HG02571 (cell line): Measurements from ENCODE around the gene RERE.

Experiments used
- ATAC-seq: cut with Tn5 transposase; IDR thresholded peaks from one replicate; pipeline ENCODE4 v1.9.1; 2021; ENCODE audit warnings: mild to moderate bottlenecking, moderate library complexity; ENCODE audit not compliant: unreplicated experiment

RERE gene

DNA sequence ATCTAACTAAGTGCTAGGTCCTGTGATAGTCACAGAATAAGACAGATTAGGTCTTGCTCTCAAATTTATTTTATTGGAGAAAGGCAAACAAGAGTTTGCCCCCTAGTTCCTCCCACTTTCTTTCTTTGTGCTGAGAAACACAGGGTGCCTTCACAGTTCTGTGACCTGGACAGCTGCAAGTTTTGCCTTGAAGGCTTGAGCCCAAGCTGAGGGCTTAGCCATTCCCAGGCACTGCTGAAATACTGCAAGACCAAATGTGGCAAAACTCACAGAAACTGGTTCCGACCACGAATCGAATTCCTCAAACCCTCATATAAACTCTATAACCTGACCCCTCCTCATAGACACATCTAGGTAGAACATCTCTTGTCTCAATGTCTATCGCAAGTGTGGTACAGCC, 227.9 kb downstream of the RERE start:
- no peak for ATAC-seq

GRCh38 chr1:8587784-8588183, 229.7 kb downstream of the RERE start:
- no peak for ATAC-seq

GRCh38 chr1:8586438-8586837, 231.0 kb downstream of the RERE start:
- no peak for ATAC-seq

GRCh38 chr1:8584316-8584715, 233.1 kb downstream of the RERE start:
- no peak for ATAC-seq

DNA sequence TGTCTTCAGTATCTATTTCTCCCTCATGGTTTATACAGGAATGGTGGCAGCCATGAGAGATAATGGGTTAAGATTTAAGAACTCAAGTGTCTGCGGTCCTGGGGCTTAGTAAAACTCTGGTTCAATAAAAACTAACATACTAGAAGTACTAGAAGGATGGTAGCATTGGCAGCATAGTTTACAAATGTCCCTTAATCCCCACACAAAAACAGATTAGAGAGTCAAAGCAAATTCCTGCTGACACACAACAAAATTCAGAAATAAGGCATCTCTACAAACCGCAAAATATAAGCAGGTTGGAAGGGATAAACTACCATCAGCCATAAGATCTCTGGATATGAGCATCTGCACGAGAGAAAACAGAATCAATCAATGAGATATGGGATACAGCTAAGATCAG, 234.4 kb downstream of the RERE start:
- no peak for ATAC-seq

DNA sequence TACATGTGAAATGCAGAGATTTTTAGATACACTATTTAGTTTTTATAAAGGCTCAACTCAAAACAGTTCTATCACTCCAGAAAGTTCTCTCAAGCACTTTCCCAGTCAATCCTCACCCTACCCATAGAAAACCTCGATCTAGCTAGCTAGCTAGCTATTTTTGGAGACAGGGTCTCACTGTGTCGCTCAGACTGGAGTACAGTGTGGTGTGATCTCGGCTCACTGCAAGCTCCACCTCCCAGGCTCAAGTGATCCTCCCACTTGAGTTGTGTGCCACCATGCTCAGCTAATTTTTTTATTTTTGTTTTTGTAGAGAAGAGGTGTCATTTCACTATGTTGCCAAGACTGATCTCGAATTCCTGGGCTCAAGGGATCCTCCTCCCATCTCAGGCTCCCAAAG, 236.9 kb downstream of the RERE start:
- no peak for ATAC-seq

DNA sequence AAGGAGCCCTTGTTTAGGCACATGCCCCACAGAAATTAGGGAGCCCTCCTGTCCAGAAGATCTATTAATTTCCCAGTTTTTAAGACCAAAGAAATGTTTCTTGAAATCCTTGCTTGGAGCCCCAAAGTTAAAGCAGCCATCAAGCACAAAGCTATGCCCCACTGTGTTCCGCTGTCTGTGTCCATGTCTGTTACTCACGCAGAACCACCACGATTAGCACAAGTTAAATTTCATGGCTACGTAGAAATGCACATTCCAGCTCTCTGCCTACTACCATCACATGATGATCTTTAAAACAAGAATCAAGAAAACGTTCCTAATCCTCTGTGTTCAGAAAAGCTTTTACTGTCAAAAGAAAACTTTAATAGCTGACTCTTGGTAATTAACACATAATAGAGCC, 238.5 kb downstream of the RERE start:
- no peak for ATAC-seq

- ATAC-seq, result no peak
Measured at GRCh38 chr1:8578132-8578877, 239.1 kb downstream of the RERE start.

GRCh38 chr1:8574985-8575384, 242.5 kb downstream of the RERE start:
- no peak for ATAC-seq

DNA sequence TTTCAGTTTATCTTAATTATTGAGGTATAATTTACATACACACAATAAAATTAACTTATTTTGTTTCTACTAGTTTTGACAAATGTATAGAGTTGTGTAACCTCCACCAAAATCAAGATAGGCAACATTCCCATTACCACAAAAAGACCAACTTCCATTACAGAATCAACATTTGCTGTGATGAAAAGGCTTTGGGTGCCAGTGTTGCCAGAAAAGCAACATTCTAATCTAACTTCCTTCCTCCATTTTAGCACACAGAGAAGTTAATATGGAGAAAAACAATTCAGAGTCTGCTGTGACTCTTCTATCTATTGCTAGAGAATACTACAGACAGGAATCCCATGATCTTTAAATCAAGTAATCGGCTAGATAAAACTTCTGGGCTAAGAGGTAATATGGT, 245.3 kb downstream of the RERE start:
- ATAC-seq, result no peak

DNA sequence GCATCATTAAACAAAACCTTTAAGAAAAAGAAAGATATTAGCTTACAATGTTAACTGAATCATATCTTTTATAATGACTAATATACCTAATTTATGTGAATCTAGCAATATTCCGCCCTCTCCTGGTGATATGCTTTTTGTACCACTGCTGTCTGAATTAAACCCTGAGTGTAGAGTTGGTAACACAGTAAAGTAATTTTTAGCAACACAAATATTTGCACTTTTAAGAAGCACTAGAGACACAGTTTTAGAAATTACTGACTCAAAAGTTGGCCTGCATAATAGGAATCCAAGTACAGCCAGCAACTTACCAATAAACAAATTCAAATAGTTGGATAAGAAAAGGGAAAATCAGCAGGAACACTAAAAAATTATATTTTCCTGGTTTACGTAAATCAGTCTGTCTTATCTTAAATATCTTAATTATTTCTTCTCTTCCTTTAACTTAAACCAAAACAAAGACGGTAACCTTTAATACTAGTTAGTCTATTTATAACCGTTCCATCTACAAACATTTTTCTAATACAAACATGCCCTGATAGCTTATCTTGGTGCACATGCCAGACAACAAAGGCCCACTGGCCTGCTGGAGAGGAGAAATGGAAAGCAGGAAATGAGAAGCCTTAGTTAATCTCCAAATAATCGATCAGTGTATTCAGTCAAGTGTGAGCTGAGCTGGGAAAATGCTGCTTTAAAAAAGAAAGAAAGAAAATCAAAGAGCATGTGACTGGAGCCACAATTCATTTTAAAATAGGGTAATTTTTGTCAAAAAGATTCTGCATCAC, 246.0 kb downstream of the RERE start:
- ATAC-seq, result no peak

DNA sequence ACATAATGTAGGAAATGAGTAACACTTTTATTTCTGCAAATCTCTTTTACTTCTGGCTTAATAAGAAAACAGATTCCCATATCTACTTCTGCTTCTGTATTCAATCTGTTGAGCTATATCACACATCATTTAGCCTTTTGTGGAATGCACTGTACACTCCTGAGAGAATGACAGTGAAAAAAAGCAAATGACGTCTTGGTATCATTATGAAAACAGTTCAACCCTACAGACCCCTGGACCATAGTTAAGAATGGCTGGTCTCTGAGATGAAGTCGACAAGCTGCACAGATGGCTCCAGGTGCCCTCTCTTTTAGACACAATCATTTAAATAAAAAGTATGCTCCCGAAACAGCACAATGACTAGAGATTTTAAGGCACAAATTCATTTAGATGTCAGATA, 247.0 kb downstream of the RERE start:
- no peak for ATAC-seq

DNA sequence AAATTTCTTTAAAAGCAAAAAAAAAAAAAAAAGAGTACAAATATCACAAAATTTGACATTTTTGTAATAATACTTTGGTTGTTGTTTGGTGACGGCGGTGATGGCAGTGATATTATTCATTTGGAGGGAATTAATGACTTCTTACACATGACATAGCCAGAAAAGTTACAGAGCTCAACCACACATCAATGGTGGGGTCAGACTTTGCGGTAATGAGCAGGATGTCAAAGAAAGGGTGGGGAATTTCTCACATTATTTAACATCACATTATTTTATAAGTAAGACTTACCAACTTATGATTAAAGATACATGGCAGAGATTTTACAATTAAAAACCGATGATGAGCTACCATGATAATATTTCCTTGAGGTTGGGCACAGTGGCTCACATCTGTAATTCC, 248.2 kb downstream of the RERE start:
- no peak for ATAC-seq

GRCh38 chr1:8568837-8569236, 248.6 kb downstream of the RERE start:
- ATAC-seq, result no peak

GRCh38 chr1:8567146-8567545, 250.3 kb downstream of the RERE start:
- ATAC-seq, result no peak

DNA sequence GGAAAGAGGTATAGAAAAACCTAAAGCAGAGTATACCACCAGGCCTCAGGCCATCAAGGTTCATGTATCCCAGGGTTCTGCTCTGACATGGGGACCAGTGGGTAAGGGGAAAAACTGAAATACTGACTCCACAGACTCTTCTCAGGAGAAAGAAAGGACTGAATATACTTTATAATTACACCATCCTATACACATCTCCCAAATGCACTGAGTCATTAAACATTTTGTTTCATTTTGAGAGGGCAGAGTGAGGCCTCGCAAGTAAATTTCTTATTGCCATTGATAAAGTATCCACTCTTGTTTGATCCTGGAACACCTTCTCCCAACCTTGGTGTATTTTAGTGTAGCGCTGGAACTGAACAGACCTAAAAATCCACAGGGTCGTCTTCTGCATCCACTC, 251.6 kb downstream of the RERE start:
- ATAC-seq, result no peak

DNA sequence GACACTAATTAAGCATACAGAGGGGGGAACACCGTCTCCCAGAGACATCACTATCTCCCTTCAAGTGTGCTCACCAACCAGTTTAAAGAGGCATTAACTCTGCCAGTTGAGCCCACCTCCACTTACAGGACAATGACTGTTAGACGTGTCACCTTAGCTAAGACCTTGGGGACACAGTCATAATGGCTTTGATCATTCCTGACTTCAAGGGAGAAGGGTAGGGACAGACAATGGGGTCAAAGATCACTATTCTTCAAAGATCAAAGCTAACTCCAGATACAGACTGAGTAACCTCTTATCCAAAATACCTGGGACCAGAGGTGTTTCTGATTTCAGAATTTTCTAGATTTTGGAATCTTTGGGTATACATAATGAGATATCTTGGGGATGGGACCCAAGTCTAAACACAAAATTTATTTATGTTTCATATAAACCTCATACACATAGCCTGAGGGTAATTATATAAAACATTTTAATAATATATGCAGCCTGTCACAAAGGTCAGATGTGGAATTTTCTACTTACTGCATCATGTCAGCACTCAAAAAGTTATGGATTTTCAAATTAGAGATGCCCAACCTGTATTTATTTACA, 253.4 kb downstream of the RERE start:
- ATAC-seq, result no peak

- no peak for ATAC-seq
Measured at GRCh38 chr1:8562881-8563865, 254.3 kb downstream of the RERE start.

DNA sequence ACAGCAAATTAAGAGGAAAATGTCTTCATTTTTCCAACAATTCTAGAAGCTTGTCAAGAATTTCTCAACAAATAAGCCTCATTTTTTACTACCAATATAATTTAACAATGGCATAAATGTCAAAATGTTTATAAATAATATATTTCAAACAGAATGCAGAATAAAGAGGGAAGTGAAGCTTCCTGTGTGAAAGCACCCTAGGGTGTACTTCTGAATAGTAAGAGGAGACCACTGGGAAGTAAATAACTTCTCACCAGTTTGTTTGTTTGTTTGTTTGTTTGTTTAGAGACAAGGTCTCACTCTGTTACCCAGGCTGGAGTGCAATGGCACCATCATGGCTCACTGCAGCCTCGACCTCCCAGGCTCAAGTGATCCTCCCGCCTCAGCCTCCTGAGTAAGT, 255.2 kb downstream of the RERE start:
- ATAC-seq, result no peak

- ATAC-seq, result no peak
Measured at GRCh38 chr1:8560611-8561544, 256.6 kb downstream of the RERE start.
